DND-41 (cell line): Measurements from ENCODE around the gene SLAIN1.

ENCODE experiments used
- ATAC-seq: fragments of 200-7000 bp; cut with Tn5 transposase; 3 replicates; pipeline ENCODE4 v1.9.1; 2021; ENCODE audit warnings: low read depth; ENCODE audit not compliant: insufficient read depth
- DNase-seq: peaks from one replicate; pipeline ENCODE4 v3.0.0-alpha.2; 2020
- H2AFZ ChIP-seq: 2 replicates; pipeline ENCODE4 v1.6.0; 2012; ENCODE audit warnings: low read depth, low read length
- H3K27ac ChIP-seq: 2 replicates; pipeline ENCODE4 v1.5.1; 2012; ENCODE audit warnings: low read length, inconsistent platforms
- H3K27me3 ChIP-seq: fragments of 200-600 bp; sonication (generic); 2 replicates; pipeline ENCODE4 v1.6.0; 2012; ENCODE audit warnings: low read length, mild to moderate bottlenecking, inconsistent platforms; ENCODE audit not compliant: insufficient read depth, poor library complexity
- H3K36me3 ChIP-seq: 2 replicates; pipeline ENCODE4 v1.5.1; 2012; ENCODE audit warnings: low read length, inconsistent platforms; ENCODE audit not compliant: insufficient read depth
- H3K4me1 ChIP-seq: 2 replicates; pipeline ENCODE4 v1.5.1; 2012; ENCODE audit warnings: mild to moderate bottlenecking, low read length; ENCODE audit not compliant: insufficient read depth
- H3K4me2 ChIP-seq: 2 replicates; pipeline ENCODE4 v1.6.0; 2012; ENCODE audit warnings: mild to moderate bottlenecking, moderate library complexity, low read length, inconsistent platforms; ENCODE audit not compliant: insufficient read depth
- H3K4me3 ChIP-seq, 2 experiments: fragments of 200-600 bp in 1 of 2; shearing (Covaris generic) in 1 of 2; 2 replicates each; pipeline ENCODE4 v1.5.1; 2012 to 2016; ENCODE audit warnings: inconsistent platforms in 2 of 2, low read length in 2 of 2, mild to moderate bottlenecking in 2 of 2, low read depth in 1 of 2, moderate library complexity in 1 of 2
- H3K79me2 ChIP-seq: 2 replicates; pipeline ENCODE4 v1.6.0; 2012; ENCODE audit warnings: low read length, inconsistent platforms; ENCODE audit not compliant: insufficient read depth
- H3K9ac ChIP-seq: 2 replicates; pipeline ENCODE4 v1.6.0; 2012; ENCODE audit warnings: low read depth, mild to moderate bottlenecking, inconsistent platforms, low read length, moderate library complexity
- H3K9me3 ChIP-seq: 2 replicates; pipeline ENCODE4 v1.5.1; 2012; ENCODE audit warnings: low read length, moderate library complexity, mild to moderate bottlenecking, inconsistent platforms; ENCODE audit not compliant: insufficient read depth, severe bottlenecking
- H4K20me1 ChIP-seq: 2 replicates; pipeline ENCODE4 v1.6.0; 2012; ENCODE audit warnings: low read length; ENCODE audit not compliant: insufficient read depth
- EZH2 ChIP-seq: IDR thresholded peaks from 3 replicates; pipeline ENCODE4 v1.6.1; 2012; ENCODE audit warnings: borderline replicate concordance, low read depth, mild to moderate bottlenecking, moderate library complexity, low read length, inconsistent platforms; ENCODE audit not compliant: severe bottlenecking
- TF ChIP-seq, protein P1 (sequence below): IDR thresholded peaks from 2 replicates; pipeline ENCODE4 v1.5.1; 2012; ENCODE audit warnings: borderline replicate concordance, low read length, moderate library complexity, mild to moderate bottlenecking; ENCODE audit not compliant: poor library complexity, severe bottlenecking; ENCODE audit errors: extremely low read depth

SLAIN1 gene

DNA sequence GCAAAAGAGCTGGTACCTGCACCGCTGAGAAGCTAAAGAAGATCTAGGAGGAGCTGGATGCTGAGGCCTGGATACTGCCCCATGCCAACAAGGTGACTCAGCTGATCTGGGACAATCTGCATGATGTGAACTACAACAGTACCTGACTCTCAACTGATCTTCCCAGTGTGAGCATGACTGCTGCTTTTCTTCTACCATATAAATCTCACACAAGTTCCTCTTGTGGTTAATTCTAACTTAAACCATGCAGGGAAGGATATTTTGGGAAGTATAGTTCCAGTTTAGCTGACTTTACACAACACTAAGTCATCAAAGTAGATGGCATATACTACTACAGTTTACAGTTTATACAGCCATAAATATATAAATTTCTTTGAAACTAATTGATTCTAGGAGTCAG, 91.9 kb downstream of the SLAIN1 start:
- Histone ChIP-seq H3K4me2 (no peak overlapping the region), H3K27ac (no peak overlapping the region), H2AFZ (no peak overlapping the region), H4K20me1 (no peaks in the 10 kb centered on the region), H3K79me2 (no peaks in the 10 kb centered on the region), H3K9ac (no peak overlapping the region), H3K36me3 (no peaks in the 10 kb centered on the region), H3K4me3 (no peak overlapping the region), H3K4me1 (no peaks in the 10 kb centered on the region), H3K27me3 (no peaks in the 10 kb centered on the region), H3K9me3 (peaks cover 17% of the 10 kb centered on the region)
- DNase-seq (no peak), ATAC-seq (no peak)
- TF ChIP-seq EZH2 = no peak
- TF ChIP-seq, protein P1, sequence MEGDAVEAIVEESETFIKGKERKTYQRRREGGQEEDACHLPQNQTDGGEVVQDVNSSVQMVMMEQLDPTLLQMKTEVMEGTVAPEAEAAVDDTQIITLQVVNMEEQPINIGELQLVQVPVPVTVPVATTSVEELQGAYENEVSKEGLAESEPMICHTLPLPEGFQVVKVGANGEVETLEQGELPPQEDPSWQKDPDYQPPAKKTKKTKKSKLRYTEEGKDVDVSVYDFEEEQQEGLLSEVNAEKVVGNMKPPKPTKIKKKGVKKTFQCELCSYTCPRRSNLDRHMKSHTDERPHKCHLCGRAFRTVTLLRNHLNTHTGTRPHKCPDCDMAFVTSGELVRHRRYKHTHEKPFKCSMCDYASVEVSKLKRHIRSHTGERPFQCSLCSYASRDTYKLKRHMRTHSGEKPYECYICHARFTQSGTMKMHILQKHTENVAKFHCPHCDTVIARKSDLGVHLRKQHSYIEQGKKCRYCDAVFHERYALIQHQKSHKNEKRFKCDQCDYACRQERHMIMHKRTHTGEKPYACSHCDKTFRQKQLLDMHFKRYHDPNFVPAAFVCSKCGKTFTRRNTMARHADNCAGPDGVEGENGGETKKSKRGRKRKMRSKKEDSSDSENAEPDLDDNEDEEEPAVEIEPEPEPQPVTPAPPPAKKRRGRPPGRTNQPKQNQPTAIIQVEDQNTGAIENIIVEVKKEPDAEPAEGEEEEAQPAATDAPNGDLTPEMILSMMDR = no peak

DNA sequence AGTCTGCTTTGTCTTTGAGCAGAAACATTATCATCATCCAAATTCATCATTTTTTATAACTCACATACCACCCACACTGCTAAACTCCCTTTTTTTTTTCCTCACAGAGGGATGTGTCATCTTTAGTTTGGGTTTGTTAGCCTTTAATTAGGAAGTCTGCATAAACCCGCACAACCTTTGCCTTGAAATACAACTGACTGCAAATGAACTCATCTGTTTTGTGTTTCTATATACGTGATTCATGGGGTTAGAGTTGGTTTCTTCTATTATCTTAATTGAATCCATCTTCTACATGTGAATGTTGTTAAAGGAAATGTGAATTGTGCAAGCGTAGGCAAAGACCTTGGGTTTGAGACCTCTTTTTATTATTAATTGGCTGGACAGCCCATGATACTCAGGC, 102.7 kb downstream of the SLAIN1 start:
- Histone ChIP-seq H3K4me3 (no peak overlapping the region), H3K27me3 (no peaks in the 10 kb centered on the region), H3K4me2 (no peak overlapping the region), H4K20me1 (no peaks in the 10 kb centered on the region), H3K4me1 (no peaks in the 10 kb centered on the region), H3K27ac (no peak overlapping the region), H3K79me2 (no peaks in the 10 kb centered on the region), H3K9me3 (no peaks in the 10 kb centered on the region), H3K9ac (no peak overlapping the region), H2AFZ (no peak overlapping the region), H3K36me3 (no peaks in the 10 kb centered on the region)
- DNase-seq (no peak), ATAC-seq (no peak)
- no peak for TF ChIP-seq EZH2
- TF ChIP-seq, protein P1 = no peak

DNA sequence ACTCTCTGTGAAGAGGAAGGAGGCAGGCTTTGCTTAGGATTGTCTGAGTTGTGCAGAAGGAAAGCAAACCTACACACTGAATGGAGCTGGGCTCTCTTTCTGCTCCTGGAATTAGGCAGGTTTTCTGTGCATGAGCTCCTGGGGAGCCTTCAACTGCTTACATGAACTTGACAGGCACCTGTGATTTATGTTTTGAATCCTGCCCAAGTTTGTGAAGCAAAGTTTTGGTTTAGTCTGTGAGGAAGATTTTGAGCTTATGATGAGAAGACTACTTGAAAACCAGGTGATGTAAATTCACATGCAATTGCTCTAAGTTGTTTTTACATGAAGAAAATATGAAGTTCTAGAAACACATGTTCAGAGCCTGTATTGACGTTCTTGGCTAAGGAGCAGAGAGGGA, 109.0 kb downstream of the SLAIN1 start:
- H3K27ac ChIP-seq = no peak overlapping the region
- no peak overlapping the region for H3K4me2 ChIP-seq
- no peak overlapping the region for H3K4me3 ChIP-seq
- DNase-seq (no peak), ATAC-seq (no peak)
- no peak overlapping the region for H2AFZ ChIP-seq
- H3K4me1 ChIP-seq = no peaks in the 10 kb centered on the region
- H3K27me3 ChIP-seq = peaks cover 3% of the 10 kb centered on the region
- no peaks in the 10 kb centered on the region for H3K79me2 ChIP-seq
- no peak overlapping the region for H3K9ac ChIP-seq
- no peak for TF ChIP-seq EZH2
- TF ChIP-seq, protein P1 = no peak
- H3K9me3 ChIP-seq = no peaks in the 10 kb centered on the region
- no peaks in the 10 kb centered on the region for H3K36me3 ChIP-seq
- H4K20me1 ChIP-seq = no peaks in the 10 kb centered on the region
